ENCODE measurements around the gene SH3BP2. TPM values are rescaled to one million over a fixed set of nuclear protein-coding genes. Genes with fewer than 3 reads are reported as not detected.

The SH3BP2 gene
- total RNA-seq, 6 donors from 2014 or later, result 59.1 to 358 (median 103) TPM

DNA sequence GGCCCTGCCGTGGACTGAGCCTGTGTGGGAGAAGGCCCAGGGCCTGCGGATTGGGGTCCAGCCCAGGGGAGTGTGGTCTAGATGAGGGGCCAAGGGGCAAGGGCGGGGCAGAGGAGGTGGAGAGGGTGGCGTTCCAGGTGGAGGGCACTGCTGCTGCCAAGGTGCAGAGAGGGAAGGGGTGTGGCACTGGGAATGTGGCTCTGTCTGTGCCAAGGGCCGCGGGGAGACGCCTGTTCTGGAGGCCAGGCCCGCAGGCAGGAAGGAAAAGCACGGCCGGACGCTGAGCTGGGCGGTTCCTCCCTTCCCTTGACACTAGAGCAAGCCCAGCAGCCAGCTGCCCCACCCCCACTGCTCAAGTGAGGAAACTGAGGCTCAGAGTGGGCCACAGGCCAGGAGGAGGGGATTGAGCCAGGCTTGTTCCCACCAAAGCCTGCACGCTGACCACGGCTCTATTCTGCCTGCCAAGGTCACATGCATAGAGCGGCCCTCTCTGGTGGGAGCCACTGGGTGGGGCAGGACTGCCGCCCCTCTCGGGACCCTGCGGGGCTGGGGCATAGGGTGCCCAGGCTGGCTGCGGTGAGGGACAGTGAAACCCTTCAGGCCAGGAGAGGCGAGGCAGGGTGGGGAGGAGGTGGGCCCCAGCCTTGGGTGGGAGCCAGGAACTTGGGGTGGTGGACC is 13.0 kb downstream of the SH3BP2 start:
- TF ChIP-seq, protein P1, sequence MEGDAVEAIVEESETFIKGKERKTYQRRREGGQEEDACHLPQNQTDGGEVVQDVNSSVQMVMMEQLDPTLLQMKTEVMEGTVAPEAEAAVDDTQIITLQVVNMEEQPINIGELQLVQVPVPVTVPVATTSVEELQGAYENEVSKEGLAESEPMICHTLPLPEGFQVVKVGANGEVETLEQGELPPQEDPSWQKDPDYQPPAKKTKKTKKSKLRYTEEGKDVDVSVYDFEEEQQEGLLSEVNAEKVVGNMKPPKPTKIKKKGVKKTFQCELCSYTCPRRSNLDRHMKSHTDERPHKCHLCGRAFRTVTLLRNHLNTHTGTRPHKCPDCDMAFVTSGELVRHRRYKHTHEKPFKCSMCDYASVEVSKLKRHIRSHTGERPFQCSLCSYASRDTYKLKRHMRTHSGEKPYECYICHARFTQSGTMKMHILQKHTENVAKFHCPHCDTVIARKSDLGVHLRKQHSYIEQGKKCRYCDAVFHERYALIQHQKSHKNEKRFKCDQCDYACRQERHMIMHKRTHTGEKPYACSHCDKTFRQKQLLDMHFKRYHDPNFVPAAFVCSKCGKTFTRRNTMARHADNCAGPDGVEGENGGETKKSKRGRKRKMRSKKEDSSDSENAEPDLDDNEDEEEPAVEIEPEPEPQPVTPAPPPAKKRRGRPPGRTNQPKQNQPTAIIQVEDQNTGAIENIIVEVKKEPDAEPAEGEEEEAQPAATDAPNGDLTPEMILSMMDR (IDR thresholded peaks at IDR 0.05), result no peak
- TF ChIP-seq EP300 (IDR thresholded peaks at IDR 0.05) (peak in 1 of 4 donors; percentile 41), POLR2AphosphoS5 (IDR thresholded peaks at IDR 0.05) (peak; percentile 17 to 75), POLR2A (IDR thresholded peaks at IDR 0.05) (peak in 1 of 4 donors; percentile 34)
- Histone ChIP-seq H3K36me3 (no peaks in the 10 kb centered on the region), H3K27ac (peak overlapping the region; percentile 76 to 93 (median 83)), H3K4me1 (peaks cover 86 to 92% (median 92%) of the 10 kb centered on the region in 4 donors), H3K27me3 (no peaks in the 10 kb centered on the region), H3K4me3 (peak overlapping the region in 1 of 4 donors; percentile 8), H3K9me3 (no peaks in the 10 kb centered on the region)
- ATAC-seq (ENCODE audit: low FRiP score in 2 of 2) (peak; percentile 48 to 83), DNase-seq (peak; percentile 78 to 94)
- 20 to 44% methylated on average over 5 to 20 of the region's 20 CpGs for WGBS, 2 donors

DNA sequence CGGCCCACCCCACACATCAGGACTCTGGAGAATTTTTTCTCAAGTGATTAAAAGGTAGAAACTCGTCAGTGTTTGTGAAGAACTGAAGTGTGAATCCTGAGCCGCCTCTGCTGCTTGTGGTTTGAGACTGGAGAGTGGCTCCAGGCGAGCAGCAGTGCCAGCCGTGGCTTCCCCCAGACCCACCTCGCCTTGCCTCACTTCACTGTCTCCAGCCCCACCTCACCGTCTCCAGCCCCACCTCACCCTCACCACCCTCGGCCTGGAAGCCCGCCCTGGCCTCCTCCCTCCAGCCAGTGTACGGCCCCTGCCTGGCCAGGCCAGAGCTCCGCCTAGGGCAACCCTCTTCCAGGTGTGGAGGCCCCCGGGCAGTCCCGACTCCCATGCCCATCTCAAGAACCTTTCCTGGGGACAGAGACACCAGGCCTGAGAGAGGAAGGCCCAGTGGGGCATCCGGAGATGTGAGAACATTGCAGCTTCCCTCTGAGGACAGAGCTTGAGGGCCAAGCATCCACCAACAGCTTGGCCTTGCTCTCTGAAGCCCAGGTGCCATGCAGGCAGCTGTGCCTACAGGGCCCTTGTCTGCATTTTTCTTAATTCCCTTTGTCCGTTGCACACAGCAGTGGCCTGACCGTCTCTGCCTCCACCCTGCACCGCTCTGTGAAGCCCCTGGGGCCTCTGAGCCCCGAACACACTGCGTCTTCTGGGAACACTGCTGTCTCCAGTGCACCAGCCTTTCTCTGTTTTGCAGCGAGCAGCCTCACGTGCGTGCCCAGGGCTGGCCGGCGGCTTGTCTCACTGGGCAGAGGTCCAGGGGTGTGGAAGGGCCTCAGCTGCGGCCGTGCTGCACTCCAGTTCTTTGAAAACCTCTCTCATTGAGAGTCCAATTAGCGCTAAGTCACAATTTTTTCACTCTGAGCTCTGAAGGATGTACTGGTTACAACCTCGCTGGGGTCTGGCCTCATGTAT is 13.8 kb downstream of the SH3BP2 start:
- no peaks in the 10 kb centered on the region for H3K36me3 ChIP-seq
- no peak overlapping the region for H3K4me3 ChIP-seq
- no peaks in the 10 kb centered on the region for H3K27me3 ChIP-seq
- ATAC-seq (ENCODE audit: low FRiP score in 2 of 2), result peak; percentile 47 to 60
- DNase-seq, result peak; percentile 85 to 90
- no peaks in the 10 kb centered on the region for H3K9me3 ChIP-seq
- TF ChIP-seq POLR2AphosphoS5 (IDR thresholded peaks at IDR 0.05), result no peak
- no peak for TF ChIP-seq EP300 (IDR thresholded peaks at IDR 0.05)
- TF ChIP-seq, protein P1 (IDR thresholded peaks at IDR 0.05), result no peak
- TF ChIP-seq POLR2A (IDR thresholded peaks at IDR 0.05), result no peak
- peaks cover 86 to 92% (median 92%) of the 10 kb centered on the region in 4 donors for H3K4me1 ChIP-seq
- WGBS, 2 donors, result 45 to 48% methylated on average over 25 to 26 of the region's 28 CpGs
- peak overlapping the region; percentile 76 to 93 (median 83) for H3K27ac ChIP-seq

DNA sequence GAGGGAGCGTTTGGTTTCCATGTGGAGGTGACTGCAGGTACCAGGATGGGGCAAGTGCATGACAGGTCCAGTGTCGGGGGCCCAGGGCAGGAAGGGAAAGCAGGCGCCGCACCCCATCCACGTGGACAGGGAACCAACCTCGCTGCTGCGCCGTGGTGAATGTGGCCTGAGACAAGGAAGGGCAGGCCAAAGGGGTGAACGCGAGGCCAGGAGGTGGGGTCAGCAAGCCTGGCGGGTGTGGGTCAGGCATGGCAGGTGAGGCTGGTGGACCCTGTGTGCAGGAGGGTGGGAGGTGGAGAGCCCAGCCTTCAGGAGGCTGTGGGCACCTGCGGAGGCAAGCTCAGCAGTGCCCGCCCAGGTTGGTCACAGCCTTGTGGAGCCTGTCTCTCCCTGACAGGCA is 14.7 kb downstream of the SH3BP2 start:
- DNase-seq, result peak in 1 of 2 donors; percentile 59

DNA sequence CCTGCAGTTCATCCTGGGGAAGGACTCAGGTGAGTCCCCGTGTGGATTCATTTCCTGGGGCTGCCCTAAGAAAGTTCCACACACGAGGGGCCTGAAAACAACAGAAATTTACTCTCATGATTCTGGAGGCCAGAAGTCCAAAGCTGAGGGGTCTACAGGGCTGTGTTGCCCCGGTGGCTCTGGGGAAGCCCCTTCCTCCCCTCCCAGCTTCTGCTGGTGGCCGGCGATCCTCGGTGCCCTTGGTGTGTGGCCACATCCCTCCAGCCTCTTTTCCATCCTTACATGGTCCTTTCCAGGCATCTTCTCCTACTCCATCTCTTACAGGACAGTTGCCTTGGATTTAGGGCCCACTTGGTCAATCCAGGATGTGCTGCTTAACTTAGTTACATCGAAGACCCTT is 15.1 kb downstream of the SH3BP2 start:
- TF ChIP-seq, protein P1 (IDR thresholded peaks at IDR 0.05), result no peak
- TF ChIP-seq EP300 (IDR thresholded peaks at IDR 0.05) (no peak), POLR2A (IDR thresholded peaks at IDR 0.05) (no peak), POLR2AphosphoS5 (IDR thresholded peaks at IDR 0.05) (no peak)
- Histone ChIP-seq H3K4me3 (no peak overlapping the region), H3K4me1 (peaks cover 79 to 95% (median 91%) of the 10 kb centered on the region in 4 donors), H3K9me3 (no peaks in the 10 kb centered on the region), H3K27ac (peak overlapping the region in 3 of 4 donors; percentile 80 to 93 (median 86)), H3K36me3 (no peaks in the 10 kb centered on the region), H3K27me3 (no peaks in the 10 kb centered on the region)
- no peak for ATAC-seq (ENCODE audit: low FRiP score in 2 of 2)
- no peak for DNase-seq
- WGBS, 2 donors, result 81 to 91% methylated on average over 7 of the region's 7 CpGs

More for the DNA sequence above, 14.7 kb downstream of the SH3BP2 start:
- no peaks in the 10 kb centered on the region for H3K36me3 ChIP-seq
- H3K9me3 ChIP-seq, result no peaks in the 10 kb centered on the region
- 80 to 81% methylated on average over 13 of the region's 13 CpGs for WGBS, 2 donors
- H3K4me1 ChIP-seq, result peaks cover 82 to 95% (median 93%) of the 10 kb centered on the region in 4 donors
- TF ChIP-seq EP300 (IDR thresholded peaks at IDR 0.05) (no peak), POLR2A (IDR thresholded peaks at IDR 0.05) (no peak), POLR2AphosphoS5 (IDR thresholded peaks at IDR 0.05) (no peak)
- TF ChIP-seq, protein P1 (IDR thresholded peaks at IDR 0.05), result no peak
- H3K27me3 ChIP-seq, result no peaks in the 10 kb centered on the region
- H3K4me3 ChIP-seq, result no peak overlapping the region
- peak overlapping the region; percentile 23 to 93 (median 83) for H3K27ac ChIP-seq
- no peak for ATAC-seq (ENCODE audit: low FRiP score in 2 of 2)
